ENCODE results near the gene CDK5RAP1. TPM values are rescaled to one million over a fixed set of nuclear protein-coding genes. Genes with fewer than 3 reads are reported as not detected.

CDK5RAP1 gene
- total RNA-seq, 1 donor from 2014 or later = 21.3 TPM

DNA sequence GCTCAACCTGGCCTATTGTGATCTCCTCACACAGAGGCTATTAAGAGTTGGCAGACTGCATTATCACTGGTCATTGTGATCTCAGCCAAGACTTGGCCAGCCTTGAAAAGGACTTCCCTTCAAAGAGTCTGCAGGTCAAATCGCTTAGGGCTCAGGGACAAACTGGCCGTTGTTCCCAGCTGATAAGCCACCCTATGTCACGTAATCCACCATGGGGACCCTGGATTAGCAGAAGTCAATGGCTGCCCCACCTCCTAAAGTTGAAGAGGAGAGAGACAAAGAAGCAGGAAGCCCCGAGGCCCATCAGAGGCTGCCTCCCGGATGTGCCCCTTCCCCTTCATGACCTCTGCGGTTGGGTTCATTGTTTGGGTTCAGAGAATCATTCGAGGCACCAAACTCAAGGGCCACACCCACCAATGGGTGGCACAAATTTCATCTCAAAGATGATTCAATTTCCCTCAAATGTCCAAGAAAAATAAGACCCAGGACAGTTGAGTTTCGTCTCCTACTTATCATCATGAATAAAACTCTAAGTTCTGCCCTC lies 61.7 kb downstream of the CDK5RAP1 start:
- DNase-seq (ENCODE audit: low spot score) = no peak
- intact Hi-C loops (cut with DNase I) = no loop called here

DNA sequence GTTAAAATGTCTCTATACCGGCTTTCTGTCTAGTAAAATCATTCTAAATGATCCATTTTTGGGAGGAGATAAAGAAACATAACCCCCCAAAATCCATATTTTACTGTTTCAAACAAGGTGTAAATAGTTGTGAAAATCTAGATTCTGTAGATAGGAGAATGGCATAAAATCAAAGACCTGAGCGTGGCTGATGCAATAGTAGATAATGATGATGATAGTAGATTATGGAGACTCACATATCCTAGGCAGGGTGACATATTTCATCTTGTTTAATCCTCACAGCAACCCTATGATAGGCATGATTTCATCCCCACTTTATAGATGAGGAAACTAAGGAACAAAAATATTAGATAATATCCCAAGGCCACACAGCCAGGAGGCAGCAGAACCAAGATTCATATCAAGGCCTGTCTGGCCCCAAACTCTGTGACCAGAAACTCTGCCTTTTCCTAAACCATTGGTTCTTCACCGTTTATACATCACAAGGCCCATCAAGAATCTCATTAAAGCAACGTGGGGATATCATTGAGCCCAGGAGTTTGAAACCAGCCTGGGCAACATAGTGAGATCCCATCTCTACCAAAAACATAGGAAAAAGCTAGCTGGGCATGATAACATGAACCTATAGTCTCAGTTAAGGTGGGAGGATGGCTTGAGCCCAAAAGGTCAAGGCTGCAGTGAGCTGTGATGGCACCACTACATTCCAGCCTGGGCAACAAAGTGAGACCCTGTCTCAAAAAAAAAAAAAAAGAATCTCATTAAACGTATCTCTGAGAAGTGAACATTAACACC lies 62.7 kb downstream of the CDK5RAP1 start:
- intact Hi-C loops (cut with DNase I) = no loop called here
- no peak for DNase-seq (ENCODE audit: low spot score)

DNA sequence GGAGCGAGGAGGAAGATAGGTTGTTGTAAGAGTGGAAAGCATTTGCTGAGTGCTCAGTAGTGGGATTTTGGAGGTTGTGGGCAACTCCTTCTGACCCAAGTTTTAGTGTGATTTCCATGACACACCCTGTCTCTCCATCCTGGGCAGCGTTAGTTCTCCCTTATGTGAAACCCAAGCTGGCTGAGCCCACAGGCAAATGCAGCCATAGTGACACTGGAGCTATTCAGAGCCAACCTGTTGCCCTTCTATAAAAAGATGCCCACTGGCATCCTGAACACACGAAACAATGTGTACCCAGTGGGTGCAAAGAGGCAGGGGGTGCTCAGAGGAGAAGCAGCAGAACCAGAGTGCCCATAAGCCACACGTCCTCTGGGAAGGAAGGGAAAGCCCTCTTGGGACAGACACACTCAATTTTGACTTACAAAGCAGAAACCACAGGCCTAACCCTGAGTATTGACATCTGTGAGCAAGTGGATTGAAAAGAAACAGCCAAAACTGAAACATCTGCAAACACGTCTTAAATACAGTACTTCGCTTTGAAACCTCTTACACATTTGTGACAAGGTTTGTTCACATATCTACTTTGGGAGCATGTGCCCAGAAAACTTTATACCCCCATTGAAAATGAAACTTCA lies 63.7 kb downstream of the CDK5RAP1 start:
- intact Hi-C loops (cut with DNase I) = no loop called here
- no peak for DNase-seq (ENCODE audit: low spot score)

DNA sequence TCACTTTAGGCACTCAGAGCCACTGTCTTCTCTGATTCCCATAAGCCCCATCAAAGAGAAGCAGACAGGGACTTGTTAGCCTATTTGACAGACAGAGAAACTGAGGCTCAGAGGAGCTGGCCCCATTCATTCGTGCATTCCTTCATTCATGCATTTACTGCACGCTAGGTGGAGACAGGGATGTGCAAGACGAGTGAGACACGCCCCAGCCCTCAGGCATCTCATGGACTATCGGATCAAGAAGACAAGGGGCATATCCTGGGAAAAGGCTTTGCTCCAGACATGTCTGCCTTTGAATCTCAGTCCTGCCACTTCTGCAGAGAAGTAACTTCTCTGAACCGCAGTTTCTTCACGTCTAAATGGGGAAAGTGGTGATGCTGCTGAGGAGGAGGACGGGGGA lies 64.2 kb downstream of the CDK5RAP1 start:
- intact Hi-C loops (cut with DNase I) = no loop called here
- no peak for DNase-seq (ENCODE audit: low spot score)

GRCh38 chr20:33336375-33336774 lies 64.9 kb downstream of the CDK5RAP1 start:
- intact Hi-C loops (cut with DNase I) = no loop called here
- no peak for DNase-seq (ENCODE audit: low spot score)

DNA sequence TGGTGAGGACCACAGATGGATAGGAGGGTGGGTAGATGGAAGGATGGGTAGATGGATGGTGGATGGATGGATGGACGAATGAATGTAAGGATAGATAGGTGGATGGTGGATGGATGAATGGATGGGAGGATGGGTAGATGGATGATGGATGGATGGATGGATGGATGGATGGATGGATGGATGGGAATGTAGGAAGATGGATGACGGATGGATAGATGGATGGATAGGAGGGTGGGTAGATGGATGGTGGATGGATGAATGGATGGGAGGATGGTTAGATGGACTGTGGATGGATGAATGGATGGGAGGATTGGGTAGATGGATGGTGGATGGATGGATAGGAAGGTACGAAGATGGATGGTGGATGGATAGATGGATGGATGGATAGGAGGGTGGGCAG lies 67.2 kb downstream of the CDK5RAP1 start:
- intact Hi-C loops (cut with DNase I) = no loop called here
- no peak for DNase-seq (ENCODE audit: low spot score)

- intact Hi-C loops (cut with DNase I) = no loop called here
- DNase-seq (ENCODE audit: low spot score) = no peak
Measured at GRCh38 chr20:33333616-33334015, 67.7 kb downstream of the CDK5RAP1 start.

DNA sequence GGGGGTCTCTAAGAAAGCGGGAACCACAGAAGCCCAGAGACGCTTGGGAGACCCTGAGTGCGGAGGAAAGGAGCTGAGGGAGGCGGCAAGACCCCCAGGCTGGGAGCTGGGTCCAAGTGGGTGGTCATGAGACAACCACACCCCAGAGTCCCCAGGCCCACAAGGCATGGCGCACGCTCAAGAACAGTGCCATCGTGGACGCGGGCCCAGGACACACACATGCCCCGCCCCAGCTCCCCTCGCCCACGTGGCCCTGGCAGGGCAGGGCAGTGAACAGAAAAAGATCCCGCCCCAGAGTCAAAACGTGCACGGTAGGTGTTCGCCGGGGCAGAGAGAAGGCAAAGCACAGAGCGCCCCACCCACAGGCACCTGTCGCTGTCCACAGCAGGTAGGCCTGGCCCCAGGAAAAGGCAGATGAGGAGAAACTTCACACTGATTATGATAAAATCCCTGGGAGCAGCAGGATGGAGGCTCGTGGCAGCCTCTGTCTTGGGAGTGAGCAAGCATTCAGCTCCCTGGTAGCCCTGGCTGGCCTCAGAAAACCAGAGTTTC lies 68.3 kb downstream of the CDK5RAP1 start:
- no peak for DNase-seq (ENCODE audit: low spot score)
- intact Hi-C loops (cut with DNase I) = no loop called here

- DNase-seq (ENCODE audit: low spot score) = no peak
- intact Hi-C loops (cut with DNase I) = no loop called here
Measured at GRCh38 chr20:33328157-33329137, 72.9 kb downstream of the CDK5RAP1 start.

- intact Hi-C loops (cut with DNase I) = no loop called here
- no peak for DNase-seq (ENCODE audit: low spot score)
Measured at GRCh38 chr20:33325350-33325749, 76.0 kb downstream of the CDK5RAP1 start.

- DNase-seq (ENCODE audit: low spot score) = no peak
- intact Hi-C loops (cut with DNase I) = no loop called here
Measured at GRCh38 chr20:33323236-33323635, 78.1 kb downstream of the CDK5RAP1 start.

DNA sequence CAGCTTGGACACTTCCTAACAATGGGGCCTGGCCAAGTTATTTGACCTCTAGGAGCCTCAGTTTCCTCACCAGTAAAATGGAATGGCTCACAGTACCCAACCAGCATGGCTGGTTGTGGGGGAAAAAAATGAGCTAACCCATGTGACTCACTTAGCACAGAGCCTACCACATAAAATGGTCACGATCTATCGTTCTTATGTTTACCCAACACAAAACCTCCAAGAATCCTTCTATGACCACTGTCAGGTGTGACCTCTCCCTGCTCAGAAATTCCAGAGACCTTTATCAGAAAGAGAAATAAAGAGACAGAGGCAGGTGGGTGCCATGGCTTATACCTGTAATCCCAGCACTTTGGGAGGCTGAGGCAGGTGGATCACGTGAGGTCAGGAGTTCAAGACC lies 78.9 kb downstream of the CDK5RAP1 start:
- DNase-seq (ENCODE audit: low spot score) = no peak
- intact Hi-C loops (cut with DNase I) = no loop called here

DNA sequence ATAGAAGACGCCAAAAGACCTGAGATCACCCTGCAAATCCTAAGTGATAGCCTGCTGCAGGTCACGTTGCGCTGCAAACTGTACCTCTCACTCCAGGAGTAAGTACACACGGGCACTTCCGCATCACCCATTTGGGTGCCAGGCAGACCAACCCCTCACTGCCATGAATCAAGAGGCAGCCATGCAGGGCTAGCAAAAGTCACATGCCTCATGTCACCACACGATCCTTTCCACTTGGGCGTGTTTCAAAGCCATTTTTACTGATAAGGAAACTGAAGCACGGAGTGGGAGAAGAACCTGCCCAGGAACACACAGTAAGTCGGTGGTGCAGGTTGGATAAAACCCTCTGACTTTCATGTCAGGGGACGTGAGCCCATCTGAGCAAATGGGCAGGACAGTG lies 81.3 kb downstream of the CDK5RAP1 start:
- no peak for DNase-seq (ENCODE audit: low spot score)
- intact Hi-C loops (cut with DNase I) = no loop called here

DNA sequence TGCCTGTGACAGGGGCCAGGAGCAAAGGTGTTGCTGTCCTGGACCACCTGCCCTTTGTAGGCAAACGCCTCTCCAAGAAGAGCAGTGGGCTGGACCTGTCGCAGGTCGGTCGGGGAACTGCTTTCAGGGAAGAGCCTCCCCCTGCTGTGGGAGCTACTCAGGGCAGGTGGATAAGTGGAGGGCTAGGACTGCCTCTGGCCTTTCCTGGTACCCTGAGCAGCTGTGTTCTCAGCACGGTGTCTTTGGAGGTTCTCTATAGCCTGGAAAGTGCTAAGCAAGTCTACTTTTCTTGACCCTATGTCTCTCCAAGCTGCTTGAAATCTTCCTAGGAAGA lies 83.3 kb downstream of the CDK5RAP1 start:
- intact Hi-C loops (cut with DNase I) = no loop called here

GRCh38 chr20:33317424-33318095 lies 83.8 kb downstream of the CDK5RAP1 start:
- no peak for DNase-seq (ENCODE audit: low spot score)
- intact Hi-C loops (cut with DNase I) = no loop called here

More for the DNA sequence above, 83.3 kb downstream of the CDK5RAP1 start:
- no peak for DNase-seq (ENCODE audit: low spot score)

DNA sequence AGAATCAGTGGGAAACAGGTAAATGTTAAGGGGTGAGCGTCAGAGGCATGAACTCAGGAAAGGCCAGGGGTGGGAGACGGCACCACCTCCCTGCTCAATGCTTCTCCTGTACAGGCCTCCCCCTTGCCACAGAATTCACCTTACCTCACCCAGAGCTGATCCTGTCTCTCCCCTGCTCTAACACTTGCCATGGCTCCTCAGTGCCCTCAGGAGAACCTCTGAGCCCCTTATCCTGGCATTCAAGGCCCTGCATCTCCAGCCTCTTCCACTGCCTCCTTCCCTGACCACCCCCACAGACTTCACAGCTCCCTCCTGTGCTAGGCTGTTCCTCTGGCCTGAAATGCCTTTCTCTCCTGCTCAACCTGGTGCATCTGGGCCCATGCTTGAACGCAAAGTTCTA lies 84.4 kb downstream of the CDK5RAP1 start:
- intact Hi-C loops (cut with DNase I) = no loop called here
- DNase-seq (ENCODE audit: low spot score) = no peak

GRCh38 chr20:33316343-33316742 lies 85.0 kb downstream of the CDK5RAP1 start:
- DNase-seq (ENCODE audit: low spot score) = no peak
- intact Hi-C loops (cut with DNase I) = no loop called here

GRCh38 chr20:33313686-33314314 lies 87.5 kb downstream of the CDK5RAP1 start:
- intact Hi-C loops (cut with DNase I) = no loop called here
- DNase-seq (ENCODE audit: low spot score) = no peak

DNA sequence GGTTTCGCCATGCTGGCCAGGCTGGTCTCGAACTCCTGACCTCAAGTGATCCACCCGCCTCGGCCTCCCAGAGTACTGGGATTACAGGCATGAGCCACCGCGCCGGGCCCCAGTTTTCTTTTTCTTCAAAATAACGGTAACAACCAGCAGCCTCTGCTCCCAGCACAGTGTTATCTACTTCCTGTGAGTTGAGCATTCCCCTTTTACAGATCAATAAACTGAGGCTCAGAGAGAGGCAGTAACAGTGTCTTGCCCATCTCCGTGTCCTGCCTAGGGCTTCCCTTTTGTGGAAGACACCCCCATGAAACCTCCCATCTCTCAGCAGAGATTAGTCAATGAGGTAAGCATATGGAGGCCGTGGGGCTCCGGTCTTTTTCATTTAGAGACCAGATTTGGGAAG lies 88.7 kb downstream of the CDK5RAP1 start:
- intact Hi-C loops (cut with DNase I) = no loop called here
- DNase-seq (ENCODE audit: low spot score) = no peak
